Measurements from ENCODE around the gene EXOC4. TPM values are rescaled to one million over a fixed set of nuclear protein-coding genes. Genes with fewer than 3 reads are reported as not detected.

EXOC4 gene
- total RNA-seq, 2 experiments from 2014 or later = 58.0 to 59.9 TPM

DNA sequence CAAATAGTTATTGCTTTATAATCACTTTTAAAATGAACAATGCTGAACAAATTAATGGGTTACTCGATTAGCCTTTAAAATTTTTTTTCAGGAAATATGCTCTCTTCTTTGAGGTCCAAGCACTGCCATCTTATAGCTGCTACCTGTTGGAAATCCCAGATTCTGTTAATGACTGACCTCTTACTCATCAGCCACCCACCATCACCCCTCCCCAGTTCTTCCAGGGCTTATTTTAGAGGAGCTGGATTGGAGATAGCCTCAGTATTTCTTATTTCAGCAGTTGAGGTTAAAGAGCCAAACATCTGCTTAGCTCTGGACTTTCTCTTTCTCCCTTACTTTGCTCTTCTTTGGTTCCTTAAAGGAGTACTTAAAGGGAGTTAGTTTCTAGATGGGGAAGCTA lies 420.0 kb downstream of the EXOC4 start:
- Mint-ChIP-seq H3K27ac (no peak overlapping the region), H3K4me1 (ENCODE audit: low read depth) (no peaks in the 10 kb centered on the region), H3K9me3 (no peaks in the 10 kb centered on the region), H3K36me3 (ENCODE audit: low read depth) (no peaks in the 10 kb centered on the region), H3K4me3 (no peak overlapping the region), H3K27me3 (no peaks in the 10 kb centered on the region)
- no peak for TF ChIP-seq CTCF (IDR thresholded peaks at IDR 0.05)
- no peaks in the 10 kb centered on the region for H3K36me3 ChIP-seq (ENCODE audit: insufficient read depth, low read length)
- intact Hi-C loops (cut with DNase I, micrococcal nuclease) = no loop called here
- no peaks in the 10 kb centered on the region for H3K9me3 ChIP-seq (ENCODE audit: control insufficient read depth in 1 of 2, insufficient read depth in 1 of 2, low read length in 2 of 2)
- ChIA-PET POLR2A (no interaction called here), CTCF (no interaction called here)
- ATAC-seq (ENCODE audit: poor library complexity) (no peak), DNase-seq (no peak)
- no peaks in the 10 kb centered on the region for H3K27me3 ChIP-seq (ENCODE audit: control insufficient read depth in 1 of 2, insufficient read depth in 2 of 2, low read length in 2 of 2)
- H3K4me1 ChIP-seq (ENCODE audit: insufficient read depth, low read length) = no peaks in the 10 kb centered on the region
- H3K27ac ChIP-seq (ENCODE audit: low read depth in 1 of 2, low read length in 2 of 2) = no peak overlapping the region
- no peak overlapping the region for H3K4me3 ChIP-seq (ENCODE audit: low read length)

- CTCF ChIA-PET = no interaction called here
Observed at GRCh38 chr7:133674079-133674763, 421.3 kb downstream of the EXOC4 start.

DNA sequence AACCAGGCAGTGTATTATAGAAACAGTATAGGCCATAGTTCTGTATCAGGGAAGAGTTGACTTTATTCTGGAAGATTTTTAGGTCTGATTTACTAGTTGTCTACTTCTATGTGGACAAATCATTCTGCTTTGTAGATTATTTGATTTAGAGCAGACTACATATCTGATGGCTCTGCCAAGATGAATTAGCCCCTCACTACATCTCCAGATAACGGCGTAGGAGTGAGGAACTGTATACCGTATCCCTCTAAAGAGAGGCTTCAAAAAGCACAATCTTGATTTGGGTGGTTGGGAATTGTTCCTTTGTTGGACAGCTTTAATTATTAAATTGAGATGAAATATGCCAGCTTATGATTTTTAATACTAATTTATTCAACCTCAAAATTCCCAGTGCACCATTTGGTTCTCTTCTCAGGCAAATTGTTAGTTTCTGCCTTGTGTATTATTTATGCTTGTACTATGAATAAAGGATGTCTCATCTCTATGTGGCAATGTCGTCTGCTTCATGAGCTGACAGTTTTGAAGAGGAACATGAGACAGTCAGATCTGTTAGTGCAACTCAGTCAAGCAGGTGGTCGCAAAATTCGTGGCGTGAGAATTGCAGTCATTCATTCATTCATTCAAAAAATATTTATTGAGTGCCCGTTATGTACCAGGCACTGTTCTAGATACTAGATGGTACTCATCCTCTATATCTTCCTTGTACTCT lies 422.8 kb downstream of the EXOC4 start:
- Mint-ChIP-seq H3K27me3 (no peaks in the 10 kb centered on the region), H3K4me1 (ENCODE audit: low read depth) (no peaks in the 10 kb centered on the region), H3K36me3 (ENCODE audit: low read depth) (no peaks in the 10 kb centered on the region), H3K9me3 (no peaks in the 10 kb centered on the region), H3K4me3 (no peak overlapping the region), H3K27ac (no peak overlapping the region)
- DNase-seq (no peak), ATAC-seq (ENCODE audit: poor library complexity) (no peak)
- Histone ChIP-seq H3K9me3 (ENCODE audit: control insufficient read depth in 1 of 2, insufficient read depth in 1 of 2, low read length in 2 of 2) (no peaks in the 10 kb centered on the region), H3K4me3 (ENCODE audit: low read length) (no peak overlapping the region), H3K4me1 (ENCODE audit: insufficient read depth, low read length) (no peaks in the 10 kb centered on the region), H3K27me3 (ENCODE audit: control insufficient read depth in 1 of 2, insufficient read depth in 2 of 2, low read length in 2 of 2) (no peaks in the 10 kb centered on the region), H3K27ac (ENCODE audit: low read depth in 1 of 2, low read length in 2 of 2) (no peak overlapping the region), H3K36me3 (ENCODE audit: insufficient read depth, low read length) (no peaks in the 10 kb centered on the region)
- CTCF ChIA-PET = no interaction called here
- POLR2A ChIA-PET = no interaction called here
- no peak for TF ChIP-seq CTCF (IDR thresholded peaks at IDR 0.05)
- intact Hi-C loops (cut with DNase I, micrococcal nuclease) = no loop called here

More at GRCh38 chr7:133674079-133674763, 421.3 kb downstream of the EXOC4 start:
- Histone ChIP-seq H3K27ac (ENCODE audit: low read depth in 1 of 2, low read length in 2 of 2) (no peak overlapping the region), H3K9me3 (ENCODE audit: control insufficient read depth in 1 of 2, insufficient read depth in 1 of 2, low read length in 2 of 2) (no peaks in the 10 kb centered on the region), H3K4me1 (ENCODE audit: insufficient read depth, low read length) (no peaks in the 10 kb centered on the region), H3K4me3 (ENCODE audit: low read length) (no peak overlapping the region), H3K36me3 (ENCODE audit: insufficient read depth, low read length) (no peaks in the 10 kb centered on the region), H3K27me3 (ENCODE audit: control insufficient read depth in 1 of 2, insufficient read depth in 2 of 2, low read length in 2 of 2) (no peaks in the 10 kb centered on the region)
- Mint-ChIP-seq H3K36me3 (ENCODE audit: low read depth) (no peaks in the 10 kb centered on the region), H3K27me3 (no peaks in the 10 kb centered on the region), H3K4me1 (ENCODE audit: low read depth) (no peaks in the 10 kb centered on the region), H3K27ac (no peak overlapping the region), H3K9me3 (no peaks in the 10 kb centered on the region), H3K4me3 (no peak overlapping the region)
- DNase-seq = no peak
- POLR2A ChIA-PET = no interaction called here
- no peak for ATAC-seq (ENCODE audit: poor library complexity)
- intact Hi-C loops (cut with DNase I, micrococcal nuclease) = no loop called here
- TF ChIP-seq CTCF (IDR thresholded peaks at IDR 0.05) = no peak
